H1 (cell line): ENCODE measurements around the gene SIGLEC15. TPM values are rescaled to one million over a fixed set of nuclear protein-coding genes. Genes with fewer than 3 reads are reported as not detected.

Source experiments
- CTCF ChIA-PET: fragments of 300-600 bp; sonication (Branson Sonifier 250); formaldehyde crosslinking; loops from one replicate; lab custom pipeline; 2021; ENCODE audit not compliant: partially characterized antibody; lab: Charles Lee
- POLR2A ChIA-PET: fragments of 300-600 bp; sonication (Branson Sonifier 250); formaldehyde crosslinking; loops from one replicate; lab custom pipeline; 2021; ENCODE audit warnings: inconsistent platforms; ENCODE audit not compliant: partially characterized antibody; lab: Charles Lee
- DNase-seq, 2 experiments: peaks; one replicate each; pipeline versions ENCODE4 v3.0.0 to v3.0.0-alpha.2; 2010 to 2022; ENCODE audit warnings: low spot score in 2 of 2, low read depth in 1 of 2, mixed read lengths in 1 of 2
- FAIRE-seq: peaks from 2 replicates; lab custom pipeline; 2011; peaks lifted over from hg19 to GRCh38; lab: Jason Lieb, UNC
- H2AFZ ChIP-seq: 2 replicates; pipeline ENCODE4 v1.8.1; 2012; ENCODE audit warnings: low read length, inconsistent platforms
- H2AK5ac ChIP-seq: 2 replicates; pipeline ENCODE4 v1.6.1; 2013; ENCODE audit warnings: low read depth, low read length
- H2BK120ac ChIP-seq: replicated peaks from 2 replicates; pipeline ENCODE3; 2013; ENCODE audit warnings: low read depth, low read length, inconsistent platforms
- H2BK12ac ChIP-seq: 2 replicates; pipeline ENCODE4 v1.6.1; 2013; ENCODE audit warnings: low read depth, low read length
- H2BK15ac ChIP-seq: 2 replicates; pipeline ENCODE4 v1.6.1; 2013; ENCODE audit warnings: low read length
- H2BK20ac ChIP-seq: 2 replicates; pipeline ENCODE4 v1.6.1; 2013; ENCODE audit warnings: low read length
- H2BK5ac ChIP-seq: 2 replicates; pipeline ENCODE4 v1.6.1; 2013; ENCODE audit warnings: low read depth, low read length
- H3K14ac ChIP-seq: 2 replicates; pipeline ENCODE4 v1.6.1; 2013; ENCODE audit warnings: inconsistent platforms; ENCODE audit not compliant: insufficient read length
- H3K18ac ChIP-seq: 2 replicates; pipeline ENCODE4 v1.6.1; 2013; ENCODE audit warnings: low read length; ENCODE audit errors: extremely low read depth
- H3K23ac ChIP-seq: 2 replicates; pipeline ENCODE4 v1.6.1; 2013; ENCODE audit warnings: inconsistent platforms; ENCODE audit not compliant: insufficient read length
- H3K23me2 ChIP-seq: 2 replicates; pipeline ENCODE4 v1.6.1; 2013; ENCODE audit warnings: low read depth, low read length
- H3K27ac ChIP-seq: 2 replicates; pipeline ENCODE4 v1.6.1; 2011; ENCODE audit warnings: low read depth, low read length, inconsistent platforms
- H3K27me3 ChIP-seq, 4 experiments: replicated peaks in 1 of 4; 1 replicate in 1 of 4; 2 replicates in 3 of 4; pipeline versions ENCODE4 v1.6.1 to v1.8.1; 2011 to 2013; ENCODE audit warnings: low read length in 3 of 4, mild to moderate bottlenecking in 3 of 4, inconsistent platforms in 2 of 4, mixed read lengths in 2 of 4, moderate library complexity in 1 of 4; ENCODE audit not compliant: control insufficient read depth in 3 of 4, insufficient read depth in 3 of 4; ENCODE audit errors: extremely low read depth in 1 of 4
- H3K36me3 ChIP-seq, 4 experiments: 2 replicates each; pipeline versions ENCODE4 v1.6.1 to v1.8.1; 2011 to 2013; ENCODE audit warnings: mild to moderate bottlenecking in 4 of 4, low read length in 3 of 4, moderate library complexity in 2 of 4, control low read depth in 1 of 4, inconsistent platforms in 1 of 4; ENCODE audit not compliant: insufficient read depth in 4 of 4, control insufficient read depth in 2 of 4
- H3K4ac ChIP-seq: replicated peaks from 2 replicates; pipeline ENCODE3; 2013; ENCODE audit warnings: low read length, low read depth, mixed read lengths, inconsistent platforms; ENCODE audit not compliant: insufficient read length
- H3K4me1 ChIP-seq, 4 experiments: replicated peaks in 1 of 4; 1 replicate in 1 of 4; 2 replicates in 3 of 4; pipeline versions ENCODE4 v1.6.1 to v1.8.1; 2011 to 2013; ENCODE audit warnings: low read length in 3 of 4, inconsistent platforms in 2 of 4, mixed read lengths in 1 of 4; ENCODE audit not compliant: insufficient read depth in 4 of 4, control insufficient read depth in 3 of 4
- H3K4me2 ChIP-seq, 2 experiments: 2 replicates each; pipeline versions ENCODE4 v1.6.1 to v1.8.1; 2011 to 2013; ENCODE audit warnings: low read depth in 2 of 2, low read length in 2 of 2, control low read depth in 1 of 2, inconsistent platforms in 1 of 2, mild to moderate bottlenecking in 1 of 2; ENCODE audit not compliant: insufficient read depth in 1 of 2
- H3K4me3 ChIP-seq, 4 experiments: fragments of 200-600, 300-600 bp in 1 of 4; sonication (generic), shearing (Covaris generic), sonication (Bioruptor Twin) in 1 of 4; 2 replicates each; pipeline versions ENCODE4 v1.5.1 to v1.8.1; 2011 to 2016; ENCODE audit warnings: low read length in 4 of 4, low read depth in 3 of 4, control low read depth in 2 of 4, inconsistent platforms in 2 of 4, mild to moderate bottlenecking in 2 of 4, mixed read lengths in 1 of 4, moderate library complexity in 1 of 4; ENCODE audit not compliant: insufficient read depth in 2 of 4; ENCODE audit errors: extremely low read depth in 1 of 4
- H3K56ac ChIP-seq: replicated peaks from 2 replicates; pipeline ENCODE3; 2013; ENCODE audit warnings: low read depth, mild to moderate bottlenecking, mixed read lengths, low read length, inconsistent platforms; ENCODE audit not compliant: insufficient read length
- H3K79me1 ChIP-seq: 2 replicates; pipeline ENCODE4 v1.6.1; 2013; ENCODE audit warnings: low read depth, low read length, control low read depth
- H3K79me2 ChIP-seq, 2 experiments: 2 replicates each; pipeline versions ENCODE4 v1.6.1 to v1.8.1; 2012 to 2013; ENCODE audit warnings: low read length in 2 of 2, mild to moderate bottlenecking in 2 of 2, inconsistent platforms in 1 of 2; ENCODE audit not compliant: insufficient read depth in 2 of 2, control insufficient read depth in 1 of 2
- H3K9ac ChIP-seq, 4 experiments: replicated peaks in 1 of 4; 1 replicate in 1 of 4; 2 replicates in 3 of 4; pipeline versions ENCODE4 v1.6.1 to v1.8.1; 2011 to 2013; ENCODE audit warnings: low read depth in 3 of 4, low read length in 3 of 4, control low read depth in 2 of 4, mild to moderate bottlenecking in 2 of 4, moderate library complexity in 2 of 4, inconsistent platforms in 1 of 4; ENCODE audit errors: extremely low read depth in 1 of 4
- H3K9me3 ChIP-seq, 2 experiments: 2 replicates each; pipeline versions ENCODE4 v1.6.1 to v1.8.1; 2012 to 2013; ENCODE audit warnings: mild to moderate bottlenecking in 2 of 2, moderate library complexity in 2 of 2, control low read depth in 1 of 2, inconsistent platforms in 1 of 2, low read depth in 1 of 2, low read length in 1 of 2, mixed read lengths in 1 of 2; ENCODE audit not compliant: insufficient read depth in 2 of 2
- H4K20me1 ChIP-seq, 2 experiments: replicated peaks in 1 of 2; 2 replicates each; pipeline versions ENCODE3 to v1.8.1; 2011 to 2013; ENCODE audit warnings: inconsistent platforms in 2 of 2, low read length in 2 of 2, mild to moderate bottlenecking in 1 of 2; ENCODE audit not compliant: insufficient read depth in 2 of 2, control insufficient read depth in 1 of 2
- H4K5ac ChIP-seq: 2 replicates; pipeline ENCODE4 v1.6.1; 2013; ENCODE audit warnings: low read length, low read depth, mixed read lengths, inconsistent platforms; ENCODE audit not compliant: insufficient read length
- H4K8ac ChIP-seq: 2 replicates; pipeline ENCODE4 v1.8.0; 2013; ENCODE audit warnings: mild to moderate bottlenecking, moderate library complexity, low read length, inconsistent platforms; ENCODE audit not compliant: insufficient read depth; ENCODE audit errors: extremely low read depth
- H4K91ac ChIP-seq: replicated peaks from 2 replicates; pipeline ENCODE3; 2013; ENCODE audit warnings: low read length, mixed read lengths, inconsistent platforms; ENCODE audit not compliant: insufficient read length
- BCL11A ChIP-seq, 2 experiments: IDR thresholded peaks; one replicate each; pipeline ENCODE4 v1.6.1; 2011; ENCODE audit warnings: low read depth in 2 of 2, low read length in 2 of 2, mild to moderate bottlenecking in 2 of 2
- GABPA ChIP-seq: IDR thresholded peaks from 2 replicates; pipeline ENCODE4 v1.6.1; 2011; ENCODE audit warnings: mild to moderate bottlenecking, low read length, moderate library complexity, borderline replicate concordance; ENCODE audit not compliant: insufficient read depth
- NRF1 ChIP-seq: IDR thresholded peaks from 2 replicates; pipeline ENCODE4 v1.6.1; 2011; ENCODE audit warnings: mild to moderate bottlenecking, low read depth, low read length, improper control_type of control experiment
- POLR2A ChIP-seq, 2 experiments: IDR thresholded peaks; 1 replicate in 1 of 2; 2 replicates in 1 of 2; pipeline ENCODE4 v1.6.1; 2011; ENCODE audit warnings: low read depth in 2 of 2, low read length in 2 of 2, mild to moderate bottlenecking in 2 of 2; ENCODE audit errors: control extremely low read depth in 1 of 2
- TCF12 ChIP-seq: IDR thresholded peaks from 2 replicates; pipeline ENCODE4 v1.6.1; 2011; ENCODE audit warnings: low read depth, mild to moderate bottlenecking, low read length
- WGBS, 2 experiments: shearing (Covaris generic) in 1 of 2; methylation state at CpG; one replicate each; pipeline versions ENCODE4 v1.1.6 to v1.1.7; 2013 to 2015; ENCODE audit warnings: low lambda C conversion rate in 2 of 2, mixed read lengths in 2 of 2, inconsistent platforms in 1 of 2, low coverage in 1 of 2, missing lambda C conversion rate in 1 of 2; ENCODE audit not compliant: insufficient replicate concordance in 2 of 2, insufficient coverage in 1 of 2, insufficient read length in 1 of 2; ENCODE audit errors: extremely low coverage in 1 of 2, missing lambda C conversion rate in 1 of 2; 5-methylcytosine and 5-hydroxymethylcytosine counted together
- polyA plus RNA-seq, 7 experiments: library from polyadenylated mRNA; depleted of rRNA in 3 of 7; stranded (reverse) in 5 of 7; unstranded in 2 of 7; fragments of >200 nt in 5 of 7; fragments of 200-250 nt in 2 of 7; gene quantifications; 1 replicate in 5 of 7; 2 replicates in 1 of 7; 4 replicates in 1 of 7; pipeline versions ENCODE4 v1.2.1 to v1.2.3, GENCODE V29; 2011 to 2013; ENCODE audit warnings: missing spikeins in 2 of 7, mixed read lengths in 2 of 7
- small RNA-seq: library from polyadenylated mRNA; stranded (forward); fragments of <200 nt; extraction: miRNeasy Mini kit (QIAGEN cat#:217004); gene quantifications from one replicate; pipeline ENCODE3, GENCODE V24; 2013; ENCODE audit not compliant: insufficient read depth
- total RNA-seq: library from RNA; stranded (reverse); fragmentation: NEBNext Ultra II Directional; extraction: Animal tissue kit (Norgen Biotek cat#: 25700); gene quantifications from 2 replicates; pipeline ENCODE4 v1.2.1, GENCODE V29; 2021

SIGLEC15 gene
- total and polyA plus RNA-seq, 2 of the 8 experiments (the other 6 are each of a cell fraction or from before 2014, with no cell fraction given): 0.20 to 0.37 TPM

GRCh38 chr18:45891806-45892205 lies 66.3 kb downstream of the SIGLEC15 start:
- FAIRE-seq: no peak
- TF ChIP-seq TCF12: no peak
- TF ChIP-seq GABPA: no peak
- TF ChIP-seq POLR2A (IDR thresholded peaks at IDR 0.05; ENCODE audit: control extremely low read depth in 1 of 2, low read depth in 2 of 2, low read length in 2 of 2): no peak
- TF ChIP-seq BCL11A (IDR thresholded peaks at IDR 0.05; ENCODE audit: low read depth in 2 of 2, low read length in 2 of 2): no peak
- no peak for TF ChIP-seq NRF1
- H4K20me1 ChIP-seq: no peaks in the 10 kb centered on the region
- no peak overlapping the region for H3K23ac ChIP-seq
- WGBS, 2 experiments: 96% methylated on average over 2 of the region's 2 CpGs; no CpG with 5 or more reads in 1 of the 2 experiments
- no peak overlapping the region for H4K5ac ChIP-seq
- ChIA-PET CTCF (no interaction called here), POLR2A (no interaction called here)
- no peaks in the 10 kb centered on the region for H3K4me1 ChIP-seq
- H3K56ac ChIP-seq: no peak overlapping the region
- H3K9me3 ChIP-seq: no peaks in the 10 kb centered on the region
- H3K9ac ChIP-seq: no peak overlapping the region
- H2BK12ac ChIP-seq: no peak overlapping the region
- no peak overlapping the region for H2BK15ac ChIP-seq
- H2BK5ac ChIP-seq: no peak overlapping the region
- no peak overlapping the region for H3K4me3 ChIP-seq
- H3K27ac ChIP-seq: no peak overlapping the region
- H3K36me3 ChIP-seq: peaks cover 0 to 3% (median 2%) of the 10 kb centered on the region in 4 experiments; a peak in 4 of 8 replicates
- H2BK20ac ChIP-seq: no peak overlapping the region
- H4K8ac ChIP-seq: no peak overlapping the region
- no peak overlapping the region for H2AFZ ChIP-seq
- no peak for DNase-seq
- H3K4me2 ChIP-seq: no peak overlapping the region
- H2BK120ac ChIP-seq: no peak overlapping the region
- H3K4ac ChIP-seq: no peak overlapping the region
- H3K14ac ChIP-seq: no peak overlapping the region
- H4K91ac ChIP-seq: no peak overlapping the region
- no peaks in the 10 kb centered on the region for H3K79me1 ChIP-seq
- H3K18ac ChIP-seq: no peak overlapping the region
- H2AK5ac ChIP-seq: no peak overlapping the region
- H3K79me2 ChIP-seq: no peaks in the 10 kb centered on the region
- no peaks in the 10 kb centered on the region for H3K27me3 ChIP-seq
- no peaks in the 10 kb centered on the region for H3K23me2 ChIP-seq

Small RNA genes lying within 50 kb of the gene (small RNA-seq; reads per million reads assigned to genes)
- gene AC087685.1: not detected

Other genes with a start within 250 kb of the SIGLEC15 start
- 0.06 TPM in 1 of 2 replicates, not detected in the other for gene SLC14A2, start 210.2 kb upstream of the SIGLEC15 start, total RNA-seq
- 0.06 TPM in 2 replicates for gene SLC14A2, start 210.2 kb upstream of the SIGLEC15 start, polyA plus RNA-seq (2011; rRNA removed)
- gene SLC14A1, start 101.5 kb upstream of the SIGLEC15 start, total RNA-seq: not detected in 2 replicates
- gene SLC14A1, start 101.5 kb upstream of the SIGLEC15 start, polyA plus RNA-seq (2011; rRNA removed): 0.18 and 0.25 TPM in 2 replicates
- gene EPG5, start 141.7 kb downstream of the SIGLEC15 start, total RNA-seq: 18.3 and 18.6 TPM in 2 replicates
- 11.6 and 14.1 TPM in 2 replicates for gene EPG5, start 141.7 kb downstream of the SIGLEC15 start, polyA plus RNA-seq (2011; rRNA removed)
- 2.4 and 2.7 TPM in 2 replicates for gene PSTPIP2, start 246.6 kb downstream of the SIGLEC15 start, total RNA-seq
- 0.93 and 1.8 TPM in 2 replicates for gene PSTPIP2, start 246.6 kb downstream of the SIGLEC15 start, polyA plus RNA-seq (2011; rRNA removed)